H1 (cell line): ENCODE data around the gene TUBE1. TPM values are rescaled to one million over a fixed set of nuclear protein-coding genes. Genes with fewer than 3 reads are reported as not detected.

Experiments
- CTCF ChIA-PET: fragments of 300-600 bp; sonication (Branson Sonifier 250); formaldehyde crosslinking; loops from one replicate; lab custom pipeline; 2021; ENCODE audit not compliant: partially characterized antibody; lab: Charles Lee
- POLR2A ChIA-PET: fragments of 300-600 bp; sonication (Branson Sonifier 250); formaldehyde crosslinking; loops from one replicate; lab custom pipeline; 2021; ENCODE audit warnings: inconsistent platforms; ENCODE audit not compliant: partially characterized antibody; lab: Charles Lee
- DNase-seq, 2 experiments: peaks; one replicate each; pipeline versions ENCODE4 v3.0.0 to v3.0.0-alpha.2; 2010 to 2022; ENCODE audit warnings: low spot score in 2 of 2, low read depth in 1 of 2, mixed read lengths in 1 of 2
- FAIRE-seq: peaks from 2 replicates; lab custom pipeline; 2011; peaks lifted over from hg19 to GRCh38; lab: Jason Lieb, UNC
- H2AFZ ChIP-seq: 2 replicates; pipeline ENCODE4 v1.8.1; 2012; ENCODE audit warnings: low read length, inconsistent platforms
- H2AK5ac ChIP-seq: 2 replicates; pipeline ENCODE4 v1.6.1; 2013; ENCODE audit warnings: low read depth, low read length
- H2BK120ac ChIP-seq: replicated peaks from 2 replicates; pipeline ENCODE3; 2013; ENCODE audit warnings: low read depth, low read length, inconsistent platforms
- H2BK12ac ChIP-seq: 2 replicates; pipeline ENCODE4 v1.6.1; 2013; ENCODE audit warnings: low read depth, low read length
- H2BK15ac ChIP-seq: 2 replicates; pipeline ENCODE4 v1.6.1; 2013; ENCODE audit warnings: low read length
- H2BK20ac ChIP-seq: 2 replicates; pipeline ENCODE4 v1.6.1; 2013; ENCODE audit warnings: low read length
- H2BK5ac ChIP-seq: 2 replicates; pipeline ENCODE4 v1.6.1; 2013; ENCODE audit warnings: low read depth, low read length
- H3K14ac ChIP-seq: 2 replicates; pipeline ENCODE4 v1.6.1; 2013; ENCODE audit warnings: inconsistent platforms; ENCODE audit not compliant: insufficient read length
- H3K18ac ChIP-seq: 2 replicates; pipeline ENCODE4 v1.6.1; 2013; ENCODE audit warnings: low read length; ENCODE audit errors: extremely low read depth
- H3K23ac ChIP-seq: 2 replicates; pipeline ENCODE4 v1.6.1; 2013; ENCODE audit warnings: inconsistent platforms; ENCODE audit not compliant: insufficient read length
- H3K23me2 ChIP-seq: 2 replicates; pipeline ENCODE4 v1.6.1; 2013; ENCODE audit warnings: low read depth, low read length
- H3K27ac ChIP-seq: 2 replicates; pipeline ENCODE4 v1.6.1; 2011; ENCODE audit warnings: low read depth, low read length, inconsistent platforms
- H3K27me3 ChIP-seq, 4 experiments: replicated peaks in 1 of 4; 1 replicate in 1 of 4; 2 replicates in 3 of 4; pipeline versions ENCODE4 v1.6.1 to v1.8.1; 2011 to 2013; ENCODE audit warnings: low read length in 3 of 4, mild to moderate bottlenecking in 3 of 4, inconsistent platforms in 2 of 4, mixed read lengths in 2 of 4, moderate library complexity in 1 of 4; ENCODE audit not compliant: control insufficient read depth in 3 of 4, insufficient read depth in 3 of 4; ENCODE audit errors: extremely low read depth in 1 of 4
- H3K36me3 ChIP-seq, 4 experiments: 2 replicates each; pipeline versions ENCODE4 v1.6.1 to v1.8.1; 2011 to 2013; ENCODE audit warnings: mild to moderate bottlenecking in 4 of 4, low read length in 3 of 4, moderate library complexity in 2 of 4, control low read depth in 1 of 4, inconsistent platforms in 1 of 4; ENCODE audit not compliant: insufficient read depth in 4 of 4, control insufficient read depth in 2 of 4
- H3K4ac ChIP-seq: replicated peaks from 2 replicates; pipeline ENCODE3; 2013; ENCODE audit warnings: low read length, low read depth, mixed read lengths, inconsistent platforms; ENCODE audit not compliant: insufficient read length
- H3K4me1 ChIP-seq, 4 experiments: replicated peaks in 1 of 4; 1 replicate in 1 of 4; 2 replicates in 3 of 4; pipeline versions ENCODE4 v1.6.1 to v1.8.1; 2011 to 2013; ENCODE audit warnings: low read length in 3 of 4, inconsistent platforms in 2 of 4, mixed read lengths in 1 of 4; ENCODE audit not compliant: insufficient read depth in 4 of 4, control insufficient read depth in 3 of 4
- H3K4me2 ChIP-seq, 2 experiments: 2 replicates each; pipeline versions ENCODE4 v1.6.1 to v1.8.1; 2011 to 2013; ENCODE audit warnings: low read depth in 2 of 2, low read length in 2 of 2, control low read depth in 1 of 2, inconsistent platforms in 1 of 2, mild to moderate bottlenecking in 1 of 2; ENCODE audit not compliant: insufficient read depth in 1 of 2
- H3K4me3 ChIP-seq, 4 experiments: fragments of 200-600, 300-600 bp in 1 of 4; sonication (generic), shearing (Covaris generic), sonication (Bioruptor Twin) in 1 of 4; 2 replicates each; pipeline versions ENCODE4 v1.5.1 to v1.8.1; 2011 to 2016; ENCODE audit warnings: low read length in 4 of 4, low read depth in 3 of 4, control low read depth in 2 of 4, inconsistent platforms in 2 of 4, mild to moderate bottlenecking in 2 of 4, mixed read lengths in 1 of 4, moderate library complexity in 1 of 4; ENCODE audit not compliant: insufficient read depth in 2 of 4; ENCODE audit errors: extremely low read depth in 1 of 4
- H3K56ac ChIP-seq: replicated peaks from 2 replicates; pipeline ENCODE3; 2013; ENCODE audit warnings: low read depth, mild to moderate bottlenecking, mixed read lengths, low read length, inconsistent platforms; ENCODE audit not compliant: insufficient read length
- H3K79me1 ChIP-seq: 2 replicates; pipeline ENCODE4 v1.6.1; 2013; ENCODE audit warnings: low read depth, low read length, control low read depth
- H3K79me2 ChIP-seq, 2 experiments: 2 replicates each; pipeline versions ENCODE4 v1.6.1 to v1.8.1; 2012 to 2013; ENCODE audit warnings: low read length in 2 of 2, mild to moderate bottlenecking in 2 of 2, inconsistent platforms in 1 of 2; ENCODE audit not compliant: insufficient read depth in 2 of 2, control insufficient read depth in 1 of 2
- H3K9ac ChIP-seq, 4 experiments: replicated peaks in 1 of 4; 1 replicate in 1 of 4; 2 replicates in 3 of 4; pipeline versions ENCODE4 v1.6.1 to v1.8.1; 2011 to 2013; ENCODE audit warnings: low read depth in 3 of 4, low read length in 3 of 4, control low read depth in 2 of 4, mild to moderate bottlenecking in 2 of 4, moderate library complexity in 2 of 4, inconsistent platforms in 1 of 4; ENCODE audit errors: extremely low read depth in 1 of 4
- H3K9me3 ChIP-seq, 2 experiments: 2 replicates each; pipeline versions ENCODE4 v1.6.1 to v1.8.1; 2012 to 2013; ENCODE audit warnings: mild to moderate bottlenecking in 2 of 2, moderate library complexity in 2 of 2, control low read depth in 1 of 2, inconsistent platforms in 1 of 2, low read depth in 1 of 2, low read length in 1 of 2, mixed read lengths in 1 of 2; ENCODE audit not compliant: insufficient read depth in 2 of 2
- H4K20me1 ChIP-seq, 2 experiments: replicated peaks in 1 of 2; 2 replicates each; pipeline versions ENCODE3 to v1.8.1; 2011 to 2013; ENCODE audit warnings: inconsistent platforms in 2 of 2, low read length in 2 of 2, mild to moderate bottlenecking in 1 of 2; ENCODE audit not compliant: insufficient read depth in 2 of 2, control insufficient read depth in 1 of 2
- H4K5ac ChIP-seq: 2 replicates; pipeline ENCODE4 v1.6.1; 2013; ENCODE audit warnings: low read length, low read depth, mixed read lengths, inconsistent platforms; ENCODE audit not compliant: insufficient read length
- H4K8ac ChIP-seq: 2 replicates; pipeline ENCODE4 v1.8.0; 2013; ENCODE audit warnings: mild to moderate bottlenecking, moderate library complexity, low read length, inconsistent platforms; ENCODE audit not compliant: insufficient read depth; ENCODE audit errors: extremely low read depth
- H4K91ac ChIP-seq: replicated peaks from 2 replicates; pipeline ENCODE3; 2013; ENCODE audit warnings: low read length, mixed read lengths, inconsistent platforms; ENCODE audit not compliant: insufficient read length
- CEBPB ChIP-seq: IDR thresholded peaks from 2 replicates; pipeline ENCODE4 v1.6.1; 2012; ENCODE audit warnings: low read depth, low read length
- FOSL1 ChIP-seq: IDR thresholded peaks from 2 replicates; pipeline ENCODE4 v1.6.1; 2011; ENCODE audit warnings: mild to moderate bottlenecking, low read depth, low read length, moderate library complexity; ENCODE audit not compliant: insufficient read depth
- GABPA ChIP-seq: IDR thresholded peaks from 2 replicates; pipeline ENCODE4 v1.6.1; 2011; ENCODE audit warnings: mild to moderate bottlenecking, low read length, moderate library complexity, borderline replicate concordance; ENCODE audit not compliant: insufficient read depth
- HDAC6 ChIP-seq: IDR thresholded peaks from one replicate; pipeline ENCODE4 v1.7.1; 2012; ENCODE audit warnings: low read depth, mild to moderate bottlenecking, inconsistent platforms, low read length, moderate library complexity
- PHF8 ChIP-seq: fragments of 200-600 bp; sonication (generic); conservative IDR thresholded peaks from 2 replicates; pipeline ENCODE4 v1.7.1; 2012; ENCODE audit warnings: low read depth, mild to moderate bottlenecking, inconsistent platforms, low read length, moderate library complexity
- POLR2AphosphoS5 ChIP-seq: IDR thresholded peaks from 2 replicates; pipeline ENCODE4 v1.6.1; 2011; ENCODE audit warnings: low read depth, low read length
- TCF12 ChIP-seq: IDR thresholded peaks from 2 replicates; pipeline ENCODE4 v1.6.1; 2011; ENCODE audit warnings: low read depth, mild to moderate bottlenecking, low read length
- WGBS, 2 experiments: shearing (Covaris generic) in 1 of 2; methylation state at CpG; one replicate each; pipeline versions ENCODE4 v1.1.6 to v1.1.7; 2013 to 2015; ENCODE audit warnings: low lambda C conversion rate in 2 of 2, mixed read lengths in 2 of 2, inconsistent platforms in 1 of 2, low coverage in 1 of 2, missing lambda C conversion rate in 1 of 2; ENCODE audit not compliant: insufficient replicate concordance in 2 of 2, insufficient coverage in 1 of 2, insufficient read length in 1 of 2; ENCODE audit errors: extremely low coverage in 1 of 2, missing lambda C conversion rate in 1 of 2; 5-methylcytosine and 5-hydroxymethylcytosine counted together
- polyA plus RNA-seq, 7 experiments: library from polyadenylated mRNA; depleted of rRNA in 3 of 7; stranded (reverse) in 5 of 7; unstranded in 2 of 7; fragments of >200 nt in 5 of 7; fragments of 200-250 nt in 2 of 7; gene quantifications; 1 replicate in 5 of 7; 2 replicates in 1 of 7; 4 replicates in 1 of 7; pipeline versions ENCODE4 v1.2.1 to v1.2.3, GENCODE V29; 2011 to 2013; ENCODE audit warnings: missing spikeins in 2 of 7, mixed read lengths in 2 of 7
- total RNA-seq: library from RNA; stranded (reverse); fragmentation: NEBNext Ultra II Directional; extraction: Animal tissue kit (Norgen Biotek cat#: 25700); gene quantifications from 2 replicates; pipeline ENCODE4 v1.2.1, GENCODE V29; 2021
- TF ChIP-seq, protein P1 (sequence below): IDR thresholded peaks from 2 replicates; pipeline ENCODE4 v1.6.1; 2012; ENCODE audit warnings: inconsistent platforms

Gene TUBE1
- total and polyA plus RNA-seq, 2 of the 8 experiments (the other 6 are each of a cell fraction or from before 2014, with no cell fraction given), result 8.0 to 15.9 TPM

DNA sequence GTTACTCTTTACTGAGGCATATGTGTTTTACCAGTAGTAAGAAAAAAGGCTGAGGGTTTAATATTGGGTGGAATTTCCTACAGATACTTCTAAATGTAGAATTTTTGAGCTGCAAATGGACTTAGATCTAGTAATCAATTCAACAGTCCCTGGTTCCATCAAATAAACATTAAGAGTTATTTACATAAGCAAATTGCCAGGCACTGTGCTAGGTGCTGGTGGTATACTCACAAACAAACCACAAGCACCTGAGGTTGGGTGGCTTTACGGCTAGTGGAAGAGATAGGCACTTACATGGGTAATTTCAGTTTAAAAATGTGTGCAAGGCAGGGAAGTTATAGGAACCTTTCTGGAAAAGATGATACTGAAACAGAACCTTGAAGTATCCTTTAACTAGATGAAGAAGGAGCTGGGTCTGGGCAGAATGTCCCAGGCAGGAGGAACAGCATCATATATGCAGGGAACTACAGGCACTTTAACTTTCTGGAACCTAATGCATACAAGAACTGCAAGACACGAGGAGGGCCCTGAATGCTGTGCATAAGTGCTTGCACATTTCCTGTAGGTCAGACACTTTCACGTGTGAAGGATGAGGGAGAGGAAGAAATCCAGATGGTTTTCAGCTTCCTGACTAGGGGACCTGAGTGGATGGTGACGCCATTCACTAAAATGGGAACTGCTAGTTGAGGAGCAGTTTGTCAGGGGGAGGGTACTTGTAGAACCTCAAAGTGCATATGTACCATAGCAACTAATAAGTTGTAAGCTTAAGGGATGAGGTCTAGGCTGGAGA, 28.8 kb downstream of the TUBE1 start:
- Histone ChIP-seq H3K79me2 (no peaks in the 10 kb centered on the region), H4K91ac (no peak overlapping the region), H3K14ac (no peak overlapping the region), H2BK120ac (no peak overlapping the region), H4K20me1 (no peaks in the 10 kb centered on the region), H2BK5ac (no peak overlapping the region), H3K23me2 (no peaks in the 10 kb centered on the region), H3K36me3 (no peaks in the 10 kb centered on the region), H3K79me1 (no peaks in the 10 kb centered on the region), H2AFZ (no peak overlapping the region), H3K23ac (no peak overlapping the region), H3K4me3 (no peak overlapping the region), H2BK12ac (no peak overlapping the region), H3K9me3 (no peaks in the 10 kb centered on the region; a peak in 1 of 4 replicates), H4K8ac (no peak overlapping the region), H4K5ac (no peak overlapping the region), H3K56ac (no peak overlapping the region), H2BK15ac (no peak overlapping the region), H3K27ac (no peak overlapping the region), H3K4me2 (no peak overlapping the region), H3K4me1 (no peaks in the 10 kb centered on the region), H3K4ac (no peak overlapping the region), H3K9ac (no peak overlapping the region), H2AK5ac (no peak overlapping the region), H3K27me3 (no peaks in the 10 kb centered on the region), H2BK20ac (no peak overlapping the region), H3K18ac (no peak overlapping the region)
- 89% methylated on average over 4 of the region's 4 CpGs; no CpG with 5 or more reads in 1 of the 2 experiments for WGBS, 2 experiments
- CTCF ChIA-PET, result interaction anchor here (1.0 to 1.8 kb wide), 3 partner anchors 16 to 390 kb away, joined by 4 to 6 read pairs (median 6); no protein-coding TSS in a partner anchor
- TF ChIP-seq PHF8 (no peak), HDAC6 (no peak), TCF12 (no peak), GABPA (no peak), CEBPB (no peak), POLR2AphosphoS5 (no peak), FOSL1 (no peak)
- TF ChIP-seq, protein P1, sequence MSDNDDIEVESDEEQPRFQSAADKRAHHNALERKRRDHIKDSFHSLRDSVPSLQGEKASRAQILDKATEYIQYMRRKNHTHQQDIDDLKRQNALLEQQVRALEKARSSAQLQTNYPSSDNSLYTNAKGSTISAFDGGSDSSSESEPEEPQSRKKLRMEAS, result no peak
- DNase-seq (no peak), FAIRE-seq (no peak)
- POLR2A ChIA-PET, result interaction anchor here (0.7 to 1.3 kb wide), 2 partner anchors 9 kb away, joined by 3 read pairs; no protein-coding TSS in a partner anchor
